GM21717 (cell line): ENCODE measurements around the gene STK32B.

Experiments
- ATAC-seq: cut with Tn5 transposase; IDR thresholded peaks from one replicate; pipeline ENCODE4 v1.9.1; 2021; ENCODE audit warnings: mild to moderate bottlenecking, moderate library complexity; ENCODE audit not compliant: unreplicated experiment

Gene STK32B

DNA sequence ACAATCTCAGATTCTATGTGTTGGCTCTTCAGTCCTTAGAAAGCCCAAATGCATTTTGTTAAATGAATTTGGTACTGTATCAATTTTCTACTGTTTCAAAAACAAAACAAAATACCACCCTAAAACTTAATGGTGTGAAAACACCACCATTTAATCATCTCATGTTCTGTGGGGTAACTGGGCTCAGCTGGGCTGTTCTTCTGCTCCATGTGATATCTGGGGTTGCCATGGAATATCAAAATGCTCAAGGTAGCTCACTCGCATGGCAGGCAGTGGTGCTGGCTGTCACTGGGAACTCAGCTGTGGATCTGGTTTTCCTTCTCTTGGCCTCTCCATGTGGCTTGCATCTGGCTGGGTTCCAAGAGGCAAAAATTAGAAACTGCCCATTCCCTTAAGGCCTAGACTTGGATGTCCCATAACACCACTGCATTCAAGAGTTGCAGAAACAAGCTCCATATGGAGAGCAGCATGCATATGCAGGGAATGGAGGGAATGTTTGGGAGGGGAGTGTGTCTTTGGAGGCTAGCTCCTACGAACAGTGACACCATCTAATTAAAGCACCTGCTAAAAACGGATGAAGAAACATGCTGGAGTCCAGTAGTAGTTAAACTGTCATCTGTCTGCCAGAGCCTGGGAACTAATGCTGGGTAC lies 279.2 kb downstream of the STK32B start:
- no peak for ATAC-seq

DNA sequence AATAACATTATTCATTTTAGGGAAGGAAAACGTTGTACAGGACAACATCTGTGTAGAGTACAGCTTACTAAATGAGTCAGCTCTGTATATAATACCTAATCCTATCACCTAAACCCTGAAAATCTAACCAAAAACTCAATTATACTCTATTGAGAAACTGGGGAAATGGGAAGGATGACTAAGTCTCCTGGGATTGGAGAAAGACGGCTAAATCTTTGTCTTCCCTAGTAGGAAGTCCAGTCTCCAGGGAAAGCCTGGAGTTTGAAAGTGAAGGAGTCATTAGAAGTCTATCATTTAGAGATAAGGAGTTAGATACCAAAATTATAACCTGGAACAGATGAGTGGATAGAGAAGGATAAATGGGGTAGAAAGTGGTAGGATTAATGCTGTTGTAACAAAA lies 286.5 kb downstream of the STK32B start:
- ATAC-seq = no peak

DNA sequence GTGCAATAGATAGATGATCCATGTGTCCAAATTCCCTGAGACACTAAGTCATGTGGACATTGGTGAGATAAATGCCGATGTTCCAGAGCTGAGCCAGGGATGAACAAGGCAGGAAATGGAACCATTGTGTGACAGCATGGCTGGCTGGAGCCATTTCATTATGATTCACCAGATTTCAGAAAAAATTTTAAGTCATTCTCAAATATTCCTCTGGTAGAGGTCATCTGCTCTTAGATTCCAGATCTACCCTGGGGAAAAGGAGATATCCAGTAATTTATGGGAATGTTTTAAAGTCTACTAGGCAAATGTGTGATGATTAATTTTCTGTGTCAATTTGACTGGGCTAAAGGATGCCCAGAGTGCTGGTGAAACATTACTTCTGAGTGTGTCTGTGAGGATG lies 287.3 kb downstream of the STK32B start:
- no peak for ATAC-seq

DNA sequence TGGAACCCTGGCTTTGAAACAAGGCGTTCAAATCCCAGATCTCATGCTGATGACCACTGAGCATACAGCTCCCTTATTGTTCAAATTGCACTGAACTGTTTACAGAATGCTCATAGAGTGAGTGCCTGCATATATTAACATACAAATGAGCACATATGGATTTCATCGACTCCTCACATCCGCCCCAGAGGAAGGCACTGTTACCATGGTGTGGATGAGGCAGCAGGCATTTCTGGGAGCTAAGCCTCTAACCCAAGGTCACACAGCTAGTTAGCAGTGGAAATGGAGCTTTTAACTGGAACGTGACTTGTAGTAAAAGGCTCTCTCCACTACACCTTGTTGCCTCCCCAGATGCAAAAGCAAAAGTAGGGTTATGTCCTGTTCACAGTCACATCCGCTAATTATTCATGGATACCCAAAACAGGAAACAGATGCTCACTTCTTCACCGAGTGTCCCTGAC lies 289.7 kb downstream of the STK32B start:
- no peak for ATAC-seq

DNA sequence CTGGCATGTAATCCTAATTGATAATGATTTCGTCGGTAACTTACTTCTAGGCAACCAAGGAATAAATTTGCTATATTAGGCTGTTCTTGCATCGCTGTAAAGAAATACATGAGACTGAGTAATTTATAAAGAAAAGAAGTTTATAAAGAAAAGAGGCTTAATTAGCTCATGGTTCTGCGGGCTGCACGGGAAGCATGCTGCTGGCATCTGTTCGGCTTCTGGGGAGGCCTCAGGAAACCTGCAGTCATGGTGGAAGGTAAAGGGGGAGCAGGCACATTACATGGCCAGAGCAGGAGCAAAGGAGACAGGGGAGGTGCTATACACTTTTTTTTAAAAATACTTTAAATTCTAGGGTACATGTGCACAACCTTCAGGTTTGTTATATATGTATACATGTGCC lies 290.2 kb downstream of the STK32B start:
- ATAC-seq = no peak

DNA sequence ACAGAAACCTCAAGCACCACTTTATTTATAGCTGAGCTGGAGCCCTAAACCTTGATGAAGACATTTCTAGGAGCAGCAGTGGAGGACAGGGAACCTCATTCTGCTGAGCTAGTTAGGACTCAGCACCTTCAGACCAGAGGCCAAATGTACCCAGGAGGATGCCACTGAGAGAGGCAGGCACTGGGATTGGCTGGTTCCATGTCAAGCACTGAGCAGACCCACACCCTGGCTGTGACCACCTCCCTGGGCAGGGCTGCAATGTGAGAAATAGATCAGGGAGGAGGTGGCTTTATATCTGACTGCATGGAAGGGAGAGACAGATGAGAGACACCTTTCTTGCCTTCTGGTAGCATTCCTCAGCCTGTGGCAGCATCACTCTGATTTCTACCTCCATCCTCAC lies 304.6 kb downstream of the STK32B start:
- no peak for ATAC-seq

DNA sequence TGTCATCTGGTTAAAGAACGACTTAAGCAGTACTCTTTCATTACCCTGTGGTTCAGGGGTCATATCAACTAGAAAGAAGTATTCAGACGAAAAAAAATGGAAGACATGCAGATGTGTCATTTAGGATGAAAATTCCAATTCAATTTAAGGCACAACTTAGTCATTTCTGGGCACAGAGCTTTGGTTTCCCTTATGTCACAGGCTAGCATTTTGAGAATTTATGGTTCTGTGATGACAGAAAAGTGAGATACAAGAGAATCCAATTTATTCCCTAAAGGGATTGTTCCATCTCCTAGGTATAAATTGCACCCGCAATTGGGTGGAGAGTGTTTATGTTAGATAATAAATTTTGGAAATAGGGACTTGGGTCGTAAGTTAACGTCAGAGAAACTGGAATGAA lies 306.6 kb downstream of the STK32B start:
- ATAC-seq = no peak

DNA sequence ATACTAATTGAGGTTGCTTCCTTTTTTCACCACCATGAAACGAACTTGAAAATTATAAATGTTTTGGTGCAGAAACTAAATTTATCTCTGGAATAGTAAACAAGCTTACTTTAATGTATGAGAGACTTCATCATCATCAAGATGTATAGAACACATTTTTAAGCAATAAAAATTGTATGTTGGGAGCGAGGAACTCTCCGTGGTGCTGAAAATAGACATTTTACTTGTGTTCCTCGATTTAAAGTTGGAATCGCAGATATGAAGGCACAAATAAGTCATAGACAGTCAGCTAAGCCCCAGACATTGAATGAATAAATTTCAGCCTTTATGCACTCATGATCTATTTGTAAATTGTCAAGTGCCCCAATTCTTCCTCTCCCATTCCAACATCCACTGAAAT lies 310.7 kb downstream of the STK32B start:
- ATAC-seq = no peak

DNA sequence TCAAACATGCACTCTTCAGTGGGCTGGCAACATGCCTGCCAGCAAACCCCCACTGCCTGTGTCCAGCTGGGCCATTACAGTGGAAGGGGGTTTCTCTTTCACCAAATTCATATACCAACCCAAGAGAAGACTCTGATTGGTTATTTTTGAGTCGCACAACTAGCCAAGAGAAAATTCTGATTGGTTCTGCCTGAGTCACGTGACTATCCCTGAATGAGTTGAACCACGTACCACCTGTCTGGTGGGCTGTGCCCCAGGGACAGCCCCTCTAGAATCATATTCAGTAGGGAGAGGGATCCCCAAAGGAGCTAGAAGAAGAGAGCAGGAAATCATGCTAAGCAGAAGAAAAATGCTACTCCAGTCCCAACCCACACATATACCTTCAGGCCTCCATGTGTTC lies 313.1 kb downstream of the STK32B start:
- no peak for ATAC-seq

DNA sequence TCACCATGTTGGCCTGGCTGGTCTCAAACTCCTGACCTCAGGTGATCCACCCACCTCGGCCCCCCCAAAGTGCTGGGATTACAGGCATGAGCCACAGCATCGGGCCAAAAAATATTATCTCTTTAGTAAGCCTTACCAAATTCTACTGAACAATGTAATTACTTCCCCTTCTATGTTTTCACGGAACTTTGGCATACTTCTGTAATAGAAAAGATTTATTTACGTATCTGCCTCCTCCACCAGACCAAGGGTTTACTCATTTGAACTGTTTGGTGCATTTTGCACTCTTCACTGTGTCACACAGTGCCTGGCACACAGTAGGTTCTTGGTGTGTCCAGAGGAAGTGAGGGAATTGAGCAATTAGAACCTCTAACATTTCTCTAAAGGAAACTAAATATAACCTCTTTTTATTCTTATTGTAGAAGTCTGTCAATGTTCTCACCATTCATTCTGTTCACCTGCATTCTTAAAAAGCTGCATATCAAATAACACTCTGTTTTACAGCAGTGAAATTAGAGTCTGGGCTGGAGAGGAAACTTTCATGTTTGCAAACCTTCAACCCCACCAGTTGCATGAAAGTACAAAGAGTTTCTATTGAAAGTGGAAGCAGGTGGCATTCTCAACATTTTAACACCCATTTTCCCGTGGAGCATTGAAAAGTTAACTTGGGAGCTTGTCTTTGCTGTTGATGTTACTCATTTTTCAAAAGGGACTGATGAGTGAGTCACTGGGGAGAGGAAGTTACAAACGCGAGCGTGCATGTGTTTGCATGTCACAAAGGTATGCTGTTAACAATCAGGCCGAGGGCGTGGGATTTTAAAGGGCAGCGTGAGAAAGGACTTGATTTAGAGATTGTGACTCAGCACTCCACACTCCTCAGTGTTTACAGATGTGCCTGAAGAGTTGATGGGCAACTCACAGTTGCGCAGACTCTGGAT lies 314.1 kb downstream of the STK32B start:
- no peak for ATAC-seq

DNA sequence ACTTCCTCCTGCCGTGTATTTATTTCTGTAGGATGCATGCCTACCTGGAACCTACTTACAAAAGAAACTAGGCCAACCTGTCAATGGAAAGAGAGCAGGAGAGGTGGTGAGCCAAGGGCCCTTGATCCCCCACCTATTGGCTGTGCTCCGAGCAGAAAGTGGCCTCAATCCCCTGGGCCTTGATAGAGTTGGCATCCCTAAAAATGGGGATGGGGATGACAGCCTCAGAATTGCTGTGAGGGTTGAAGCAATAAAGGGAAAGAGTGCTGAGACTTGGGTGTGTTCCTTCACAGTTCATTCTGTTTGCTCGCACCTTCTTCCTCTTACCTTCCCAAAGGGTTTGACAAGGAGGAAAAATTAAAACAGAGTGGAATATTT lies 314.7 kb downstream of the STK32B start:
- no peak for ATAC-seq

DNA sequence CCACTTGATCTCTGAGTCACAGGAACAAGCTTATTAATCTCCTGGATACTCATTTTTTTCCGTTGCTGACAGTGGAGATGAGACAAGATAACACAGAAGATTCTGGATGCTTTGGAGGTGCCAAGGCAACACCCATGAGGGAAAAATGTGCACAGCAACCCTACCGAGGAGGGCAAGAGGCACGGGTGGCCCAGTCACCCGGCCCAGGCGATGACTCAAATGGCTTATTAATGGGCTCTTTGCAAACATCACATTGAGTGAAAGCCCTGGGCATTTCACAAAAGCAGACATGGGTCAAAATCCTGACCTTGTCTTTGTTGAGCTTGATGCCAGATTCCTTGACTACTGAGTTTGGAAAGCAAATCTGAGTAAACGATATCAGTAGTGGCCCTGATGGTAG lies 315.1 kb downstream of the STK32B start:
- no peak for ATAC-seq

DNA sequence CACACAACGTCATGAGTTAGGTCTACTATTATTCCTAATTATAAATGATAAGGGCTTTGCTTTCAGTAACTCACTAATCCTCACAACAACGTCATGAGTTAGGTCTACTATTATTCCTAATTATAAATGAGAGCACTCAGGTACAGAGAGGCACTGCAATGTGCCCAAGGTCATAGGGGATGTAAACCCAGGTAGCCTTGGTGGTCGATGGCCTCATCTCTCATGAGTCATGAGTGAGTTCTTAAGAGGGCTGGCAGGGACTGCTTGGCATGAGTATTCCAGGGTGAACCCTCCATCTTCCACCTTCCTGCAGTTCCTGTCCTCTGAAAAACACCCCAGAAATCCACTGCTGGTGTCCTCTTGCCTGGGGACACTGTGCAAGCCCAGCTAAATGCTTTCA lies 317.1 kb downstream of the STK32B start:
- no peak for ATAC-seq

DNA sequence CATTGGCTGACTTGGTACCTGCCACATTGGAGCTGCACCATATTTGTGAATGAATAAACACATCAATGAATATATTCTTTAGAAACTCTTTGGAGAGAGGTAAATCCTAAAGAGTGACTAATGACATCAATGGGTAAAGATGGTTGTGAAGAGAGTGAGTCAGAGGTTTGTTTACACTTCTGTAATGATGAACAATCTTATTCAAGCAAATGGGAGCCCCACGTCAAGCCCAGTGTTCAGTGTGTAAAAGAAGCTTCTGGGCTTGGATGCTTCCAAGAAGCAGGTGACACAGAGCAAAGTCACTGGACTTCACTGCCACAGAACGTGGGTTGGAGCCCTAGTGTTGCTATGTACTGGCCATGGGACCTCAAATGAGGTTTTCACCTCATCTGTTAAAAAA lies 319.0 kb downstream of the STK32B start:
- ATAC-seq = no peak

DNA sequence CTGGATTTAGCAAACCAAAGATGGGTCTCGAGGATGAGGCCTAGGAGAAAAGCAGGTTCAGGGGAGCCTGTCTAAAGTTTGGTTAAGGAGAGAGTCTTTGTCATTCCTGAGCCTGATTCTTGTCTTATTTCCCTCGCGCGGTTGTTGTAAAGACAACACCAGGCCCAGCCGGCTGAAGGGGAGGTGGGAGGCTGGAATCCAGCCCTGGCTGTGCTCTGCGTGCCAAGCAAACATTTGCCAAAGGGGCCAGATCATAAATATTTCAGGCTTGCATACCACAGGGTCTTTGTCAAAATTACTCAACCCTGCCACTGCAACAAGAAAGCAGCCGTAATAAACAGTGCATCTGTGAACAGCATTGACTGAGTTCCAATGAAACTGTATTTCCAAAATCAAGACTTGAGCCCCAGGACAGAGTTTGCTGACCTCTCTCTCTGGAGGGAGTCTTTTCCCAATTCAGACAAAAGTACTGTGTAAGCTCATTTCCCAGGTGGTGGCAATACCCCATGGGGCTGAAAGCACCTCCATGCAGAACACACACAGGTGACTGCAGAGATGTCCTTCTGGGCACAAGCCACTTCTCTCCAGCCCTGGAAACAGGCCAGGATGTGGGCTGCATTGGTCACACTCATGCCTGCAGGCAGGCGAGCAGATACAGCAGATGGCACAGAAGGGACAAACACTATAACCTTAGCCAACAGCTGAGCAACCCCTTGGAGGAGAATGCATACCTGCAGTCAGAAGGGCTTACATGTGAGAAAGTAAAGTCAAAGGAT lies 320.3 kb downstream of the STK32B start:
- no peak for ATAC-seq

DNA sequence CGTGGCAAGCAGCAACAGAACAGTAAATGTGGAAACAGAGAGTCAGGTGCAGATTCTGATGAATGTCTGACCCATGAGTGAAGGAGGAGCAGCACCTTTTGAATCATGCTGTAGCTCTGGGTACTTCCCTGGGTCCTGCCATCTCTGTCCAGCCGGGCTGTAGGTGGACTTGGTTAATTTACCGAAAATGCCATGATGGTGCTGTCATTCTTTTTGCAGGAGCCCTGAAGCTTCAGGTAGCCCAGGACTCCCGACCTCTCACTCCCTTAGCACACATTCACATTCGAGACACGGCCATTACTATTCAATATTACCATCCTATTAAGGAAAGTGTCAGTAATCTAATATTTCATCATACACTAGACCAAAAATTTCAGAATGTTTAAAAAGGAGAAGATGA lies 320.9 kb downstream of the STK32B start:
- no peak for ATAC-seq

DNA sequence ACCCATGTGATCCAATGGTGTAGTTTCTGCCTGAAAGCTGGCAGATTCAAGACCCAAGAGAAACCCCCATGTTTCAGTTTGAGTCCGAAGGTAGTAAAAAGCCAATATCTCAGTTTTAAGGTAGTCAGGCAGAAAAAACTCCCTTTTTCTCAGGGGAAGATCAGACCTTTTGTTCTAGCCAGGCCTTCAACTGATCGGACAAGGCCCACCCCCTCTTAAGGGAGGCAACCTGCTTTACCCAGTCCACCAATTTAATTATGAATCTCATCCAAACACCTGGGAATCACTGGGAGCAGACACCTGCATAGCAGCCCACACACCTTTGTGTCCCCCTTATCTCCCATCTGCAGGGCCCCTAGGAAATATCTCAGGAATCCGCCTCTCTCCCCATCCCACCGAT lies 322.0 kb downstream of the STK32B start:
- ATAC-seq = no peak

DNA sequence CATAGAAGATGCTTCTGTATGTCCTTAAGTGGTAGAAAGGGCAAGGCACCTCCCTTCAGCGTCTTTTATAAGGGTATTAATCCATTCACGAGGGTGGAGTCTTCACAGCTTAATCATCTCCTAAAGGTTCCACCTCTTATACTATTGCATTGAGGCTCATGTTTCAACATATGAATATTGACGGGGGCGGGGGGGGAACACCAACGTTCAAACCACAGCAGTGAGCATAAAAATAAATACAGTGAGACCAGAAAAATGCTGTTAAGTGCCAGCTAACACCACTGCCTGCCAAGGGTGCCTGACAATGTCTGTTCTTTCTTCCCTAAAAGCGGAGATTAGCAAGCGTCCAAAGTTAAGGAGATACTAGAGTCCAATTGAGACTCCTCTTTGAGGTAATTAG lies 323.3 kb downstream of the STK32B start:
- ATAC-seq = no peak

DNA sequence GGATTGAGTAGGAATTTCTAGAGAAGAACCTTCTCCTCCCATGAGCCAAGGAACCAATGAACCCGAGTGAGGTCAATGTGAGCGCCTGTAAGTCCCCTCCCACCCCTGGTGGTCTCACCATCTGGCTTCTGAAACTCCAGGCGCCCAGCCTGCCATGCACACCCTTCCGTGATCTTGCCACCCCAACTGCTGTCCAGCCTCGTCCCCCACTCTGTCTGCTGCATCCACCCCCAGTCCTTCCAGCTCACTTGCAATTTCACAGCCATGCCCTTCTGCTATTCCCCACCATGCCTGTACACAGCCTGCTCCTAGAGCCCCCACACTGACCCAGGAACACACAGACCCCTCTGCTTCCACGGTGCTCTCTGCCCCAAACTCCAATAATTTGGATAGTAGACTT lies 323.7 kb downstream of the STK32B start:
- no peak for ATAC-seq

DNA sequence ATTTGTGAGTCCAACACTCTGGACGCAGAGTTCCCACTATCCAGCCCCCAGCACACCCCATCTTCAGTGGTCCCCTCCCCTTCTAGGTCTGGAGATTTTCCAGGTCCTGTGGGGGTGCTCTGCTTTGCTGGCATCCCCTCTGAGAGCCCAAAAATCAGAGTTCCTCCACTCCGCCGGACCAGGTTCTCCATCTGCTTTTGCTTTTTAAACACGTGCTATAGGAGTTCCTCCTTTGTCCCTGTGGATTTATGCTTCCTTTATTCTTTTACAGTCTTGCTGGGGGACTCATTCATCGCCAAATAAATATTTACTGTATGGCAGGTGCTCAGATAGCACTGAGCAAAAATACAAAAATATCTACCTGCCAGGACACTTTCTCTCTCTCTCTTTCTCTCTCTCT lies 324.7 kb downstream of the STK32B start:
- ATAC-seq = no peak

DNA sequence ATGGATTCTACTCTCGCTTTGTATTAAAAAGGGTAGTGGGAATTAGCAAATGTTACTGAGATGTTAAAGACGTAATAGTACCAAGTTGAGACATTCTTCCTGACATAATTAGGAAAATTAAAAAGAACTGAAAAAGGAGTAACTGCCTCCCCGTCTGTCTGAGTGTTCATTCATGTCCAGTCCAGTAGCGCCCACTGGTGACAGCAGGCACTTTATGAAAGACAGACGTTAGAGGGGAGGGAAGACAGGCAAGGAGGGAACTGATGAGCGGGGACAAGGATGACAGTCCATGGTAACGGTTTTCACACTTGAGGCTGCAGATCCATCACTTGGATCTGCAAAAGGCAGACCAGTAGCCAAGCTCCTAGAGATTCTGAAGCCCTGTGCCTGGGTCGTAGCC lies 326.7 kb downstream of the STK32B start:
- ATAC-seq = no peak

DNA sequence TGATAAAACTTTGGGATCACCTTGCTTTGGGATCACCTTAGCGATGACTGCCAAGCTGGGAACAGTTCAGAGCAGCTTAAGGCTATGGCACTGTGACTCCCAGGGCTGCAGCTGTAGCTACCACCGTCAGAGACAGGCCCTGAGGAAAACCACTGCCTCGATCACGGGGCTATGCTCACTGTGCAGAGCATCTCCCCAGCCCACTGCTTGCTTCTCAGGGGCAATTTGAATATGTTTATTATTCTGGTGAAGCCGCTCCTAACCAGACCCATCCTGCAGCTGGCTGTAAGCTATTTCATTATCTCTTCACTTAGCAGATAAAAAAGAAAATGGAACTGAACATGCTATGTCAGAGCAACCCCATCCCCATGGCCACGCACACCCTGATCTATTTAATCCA lies 328.6 kb downstream of the STK32B start:
- no peak for ATAC-seq
